HG02588 (cell line): ENCODE measurements around the gene KRT40.

ENCODE experiments used
- ATAC-seq: cut with Tn5 transposase; IDR thresholded peaks from one replicate; pipeline ENCODE4 v1.9.1; 2021; ENCODE audit warnings: mild to moderate bottlenecking, moderate library complexity; ENCODE audit not compliant: unreplicated experiment

KRT40 gene

GRCh38 chr17:40953881-40954280 lies 30.2 kb downstream of the KRT40 start:
- ATAC-seq = no peak

DNA sequence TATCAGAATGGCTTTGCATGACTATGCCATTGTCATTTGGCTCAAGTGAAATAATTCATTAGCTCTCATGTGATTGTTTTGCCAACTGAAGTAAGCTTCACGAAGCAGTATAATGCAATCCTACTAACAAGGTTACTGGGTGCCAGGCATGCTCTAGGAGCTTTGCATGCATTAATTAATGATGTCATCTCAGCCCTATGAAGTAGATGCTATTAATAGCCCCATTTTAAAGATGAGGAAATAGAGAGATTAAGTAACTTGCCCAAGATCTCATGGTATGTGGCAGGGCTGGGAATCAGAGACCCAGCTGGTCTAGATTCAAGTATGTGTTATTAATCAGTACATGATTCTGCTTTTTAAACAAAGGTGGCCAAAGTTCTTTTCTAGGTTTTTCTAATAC lies 31.5 kb downstream of the KRT40 start:
- ATAC-seq = no peak

DNA sequence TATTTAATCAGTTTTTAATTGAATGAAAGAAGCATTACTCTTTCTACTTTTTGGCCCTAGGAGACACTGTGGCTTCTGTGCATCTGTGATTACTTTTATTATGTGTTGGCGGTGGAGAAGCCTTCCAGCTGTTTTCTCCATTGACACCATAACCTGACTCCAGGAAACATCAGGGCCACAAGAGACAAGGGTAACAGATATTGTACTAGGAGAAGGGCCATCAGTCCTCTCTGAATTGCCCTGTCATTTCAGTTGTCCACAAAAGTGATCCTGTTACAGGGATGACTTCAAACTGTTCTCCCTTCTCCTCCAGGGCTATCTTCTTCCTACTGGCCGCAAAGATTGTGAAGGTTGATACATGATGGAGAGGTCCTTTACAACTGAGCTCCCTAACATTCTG lies 32.0 kb downstream of the KRT40 start:
- no peak for ATAC-seq

DNA sequence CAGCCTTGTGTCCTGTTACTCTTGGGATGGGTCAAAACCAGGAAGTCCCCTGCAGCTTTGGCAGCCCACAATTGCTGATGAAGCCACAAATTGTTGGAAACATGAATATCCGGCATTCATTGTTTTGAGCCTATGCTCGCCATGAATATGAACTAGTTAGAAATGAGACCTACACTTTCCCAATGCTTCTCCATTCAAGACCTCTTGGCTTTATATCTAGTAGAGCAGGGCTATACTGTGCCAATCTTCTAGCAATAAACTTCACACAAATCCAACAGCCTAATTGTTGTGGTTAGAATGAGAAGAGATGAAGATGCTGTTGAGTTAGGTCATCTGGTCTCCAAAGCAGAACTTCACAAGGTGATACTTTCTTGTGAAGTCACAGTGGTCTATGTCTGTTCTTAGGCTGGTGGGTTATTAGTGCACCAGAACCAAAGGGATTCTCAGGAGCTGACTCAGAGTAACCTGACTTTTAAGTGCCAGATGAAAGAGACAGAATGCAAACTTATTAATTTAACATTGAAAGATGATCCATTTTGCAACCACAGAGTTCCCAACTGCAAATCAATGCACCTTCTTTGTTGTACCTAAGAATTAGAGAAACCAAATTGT lies 33.0 kb downstream of the KRT40 start:
- no peak for ATAC-seq

DNA sequence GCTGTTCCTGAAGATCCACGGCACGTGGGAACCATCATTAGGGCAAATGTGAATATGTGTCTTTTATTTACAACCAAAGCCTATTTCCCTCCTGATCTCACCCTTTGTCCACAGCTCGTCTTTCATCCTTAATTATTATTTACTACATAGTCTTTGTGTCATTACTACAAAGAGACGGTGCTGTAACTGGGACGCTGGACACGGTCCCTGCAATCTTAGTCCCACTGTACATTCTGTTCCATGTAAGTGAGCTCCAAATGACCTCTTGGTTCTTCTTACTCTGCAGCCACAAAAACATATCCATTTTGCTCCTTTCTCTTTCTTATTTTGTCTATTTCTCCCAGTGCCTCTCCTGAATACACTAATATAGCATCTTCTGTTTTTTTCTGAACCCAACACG lies 34.0 kb downstream of the KRT40 start:
- no peak for ATAC-seq

DNA sequence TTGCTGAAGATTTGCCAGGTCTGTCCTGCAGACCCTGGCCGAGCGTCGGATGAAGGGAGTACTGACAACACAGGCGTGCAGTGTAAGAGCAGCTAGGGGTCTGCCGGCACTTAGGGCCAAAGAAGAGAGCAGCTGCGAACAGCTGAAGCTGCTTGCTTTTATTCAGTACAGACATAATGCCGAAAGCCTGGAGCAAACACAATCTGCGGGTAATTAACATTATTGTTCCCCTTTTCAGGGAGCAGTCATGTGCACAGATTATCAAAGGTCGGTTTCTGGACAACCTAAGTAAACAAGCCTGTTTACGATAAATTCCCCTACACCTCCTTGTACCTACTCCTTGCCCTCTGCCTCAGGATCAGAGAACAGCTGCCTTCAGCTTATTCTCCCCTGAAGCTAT lies 34.7 kb downstream of the KRT40 start:
- ATAC-seq = no peak

DNA sequence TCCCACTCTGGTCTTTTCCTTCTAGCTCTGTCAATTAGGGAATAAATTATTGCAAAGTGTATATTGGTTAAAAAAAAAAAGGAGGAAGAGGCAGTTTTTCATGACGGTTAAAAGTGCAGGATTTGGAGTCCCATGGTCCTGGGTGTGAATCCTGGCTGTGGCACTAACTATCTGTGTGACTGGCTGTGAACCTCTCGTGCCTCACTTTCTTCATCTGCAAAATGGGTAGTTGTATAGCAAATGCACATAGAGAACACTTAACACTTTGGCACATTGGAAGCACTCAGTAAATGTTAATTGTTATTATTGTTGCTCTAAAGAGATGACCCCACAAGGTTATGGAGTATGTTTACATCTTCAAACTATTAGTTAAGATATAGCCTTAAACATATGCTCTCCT lies 36.2 kb downstream of the KRT40 start:
- no peak for ATAC-seq

- ATAC-seq = no peak
Measured at GRCh38 chr17:40945414-40945813, 38.7 kb downstream of the KRT40 start.

DNA sequence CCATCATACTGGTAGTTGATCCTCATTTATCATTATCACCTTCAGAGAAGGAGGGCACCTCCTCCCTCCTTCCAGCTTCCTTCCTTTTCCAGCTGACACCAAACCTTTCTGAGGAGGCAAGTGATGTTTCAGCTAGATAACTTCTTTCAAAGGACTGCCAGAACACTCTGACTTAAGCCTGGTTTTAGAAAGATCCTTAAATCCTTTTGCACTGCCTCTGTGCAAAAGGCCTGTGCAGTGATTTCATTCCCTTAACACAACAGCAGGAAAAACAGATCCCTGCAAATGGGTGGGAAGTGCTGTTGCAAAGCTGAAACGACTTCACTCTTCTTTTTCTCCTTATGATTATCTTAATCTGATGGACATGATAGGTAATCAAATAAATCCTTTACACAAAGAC lies 39.6 kb downstream of the KRT40 start:
- no peak for ATAC-seq

DNA sequence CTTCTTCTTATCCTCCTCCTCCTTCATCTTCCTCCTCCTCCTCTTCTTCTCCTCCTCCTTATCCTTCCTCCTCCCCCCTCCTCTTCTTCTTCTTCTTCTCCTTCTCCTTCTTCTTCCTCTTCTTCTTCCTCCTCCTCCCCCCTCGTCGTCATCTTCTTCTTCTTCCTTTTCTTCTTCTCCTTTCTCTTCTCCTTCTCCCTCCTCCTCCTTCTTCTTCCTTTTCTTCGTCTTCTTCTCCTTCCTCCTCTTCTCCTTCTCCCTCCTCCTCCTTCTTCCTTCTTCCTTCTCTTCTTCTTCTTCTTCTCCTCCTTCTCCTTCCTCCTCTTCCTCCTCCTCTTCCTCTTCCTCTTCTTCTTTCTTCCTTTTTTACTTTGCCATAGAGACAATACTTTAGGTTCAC lies 41.6 kb downstream of the KRT40 start:
- ATAC-seq = no peak

- no peak for ATAC-seq
Measured at GRCh38 chr17:40940266-40940665, 43.9 kb downstream of the KRT40 start.

GRCh38 chr17:40938981-40939380 lies 45.1 kb downstream of the KRT40 start:
- ATAC-seq = no peak

- no peak for ATAC-seq
Measured at GRCh38 chr17:40937384-40937819, 46.7 kb downstream of the KRT40 start, which contains the start of gene KRT23. Gene KRT23, minus strand, starts transcription at chr17:40937646. Its CDS starts 1,043 bp downstream, at chr17:40936603.

- no peak for ATAC-seq
Measured at GRCh38 chr17:40936976-40937375, 47.1 kb downstream of the KRT40 start.

DNA sequence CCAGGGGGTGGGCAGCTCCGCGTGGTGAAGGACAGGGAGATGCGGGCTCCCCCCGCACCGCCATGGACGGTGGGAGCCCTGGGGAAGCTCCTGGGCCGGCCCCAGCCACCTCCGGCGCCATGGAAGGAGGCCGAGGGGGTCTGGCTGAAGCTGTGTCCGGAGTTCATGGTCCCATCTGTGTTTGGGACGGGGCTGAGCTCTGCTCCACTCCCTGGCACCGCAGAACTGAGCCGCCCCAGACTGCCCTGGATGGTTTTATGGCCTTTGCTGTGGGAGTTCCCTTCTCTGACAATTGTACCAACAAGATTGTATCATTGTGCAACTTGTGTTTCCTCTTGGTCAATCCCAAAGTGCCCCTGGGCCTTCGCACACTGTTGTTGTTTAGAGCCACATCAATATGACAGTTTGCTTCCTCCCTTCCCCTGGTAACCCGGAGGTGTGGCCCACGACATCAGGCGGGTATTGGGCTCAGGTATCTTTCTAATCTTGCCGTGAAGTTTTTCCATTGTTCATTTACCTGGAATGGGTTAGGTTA lies 47.6 kb downstream of the KRT40 start:
- no peak for ATAC-seq

DNA sequence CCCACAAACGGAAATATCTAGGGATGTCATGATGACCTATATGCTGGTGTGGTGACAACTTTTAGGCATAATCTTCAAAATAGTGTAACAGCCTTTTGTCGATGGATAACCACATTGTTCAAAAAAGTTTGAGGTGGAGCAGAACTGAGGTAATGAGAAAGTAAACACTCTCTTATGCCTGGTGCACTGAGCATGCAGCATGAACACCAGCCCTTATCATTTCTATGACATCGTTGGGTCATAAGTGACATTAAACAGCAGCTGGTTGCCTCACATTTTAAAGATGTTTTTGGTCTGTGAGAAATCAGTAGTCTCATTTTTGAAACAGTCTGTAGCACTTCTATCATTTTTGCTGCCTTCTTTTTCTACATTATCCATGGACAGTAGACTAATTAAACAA lies 48.5 kb downstream of the KRT40 start:
- ATAC-seq = no peak

DNA sequence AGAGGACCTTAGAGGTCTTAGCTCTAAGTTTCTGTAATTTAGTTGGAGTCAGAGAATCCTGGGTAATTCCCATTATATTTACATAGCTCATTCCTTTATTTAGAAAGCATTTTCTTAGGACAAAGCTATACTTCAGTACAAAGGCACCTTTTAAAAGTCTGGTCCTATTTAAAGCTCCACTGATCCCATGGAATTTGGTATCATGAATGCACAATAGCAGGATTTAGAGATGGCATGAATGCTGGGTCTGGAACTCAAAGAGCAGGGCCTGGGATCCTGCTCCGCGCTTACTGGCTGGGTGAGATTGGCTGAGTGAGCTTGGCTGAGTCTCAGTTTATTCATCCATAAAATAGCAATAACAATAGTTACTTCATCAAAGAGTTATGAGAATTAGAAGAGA lies 51.5 kb downstream of the KRT40 start:
- no peak for ATAC-seq

DNA sequence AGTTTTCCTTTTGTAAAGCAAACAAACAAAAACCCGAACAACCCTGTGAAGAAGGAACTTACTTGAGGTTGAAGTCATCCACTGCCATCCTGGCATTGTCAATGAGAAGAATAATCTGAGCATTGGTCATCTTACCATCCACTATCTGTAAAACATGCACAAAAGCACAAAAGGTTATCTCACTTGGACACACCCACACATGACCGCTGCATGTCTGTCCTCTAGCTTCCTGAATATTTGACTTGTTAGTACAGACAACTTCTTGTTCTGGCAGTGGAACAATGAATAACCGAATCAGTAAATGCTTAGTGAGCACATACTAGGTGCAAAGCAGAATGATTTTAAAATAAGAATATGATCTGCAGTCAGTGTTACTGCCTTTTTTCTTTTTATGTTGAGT lies 52.8 kb downstream of the KRT40 start:
- ATAC-seq = no peak
